Small intestine (tissue), 7 donors: ENCODE data around the gene TPX2. TPM values are rescaled to one million over a fixed set of nuclear protein-coding genes. Genes with fewer than 3 reads are reported as not detected.

Experiments
- DNase-seq, 2 donors: peaks; one replicate each; pipeline versions ENCODE4 v3.0.0 to v3.0.0-alpha.2; 2013
- FAIRE-seq: peaks from 2 replicates; lab custom pipeline; 2012; peaks lifted over from hg19 to GRCh38; lab: Jason Lieb, UNC
- H3K27ac ChIP-seq, 3 donors: one replicate each; pipeline ENCODE4 v1.5.1; 2013; ENCODE audit warnings: low read length in 2 of 3, mild to moderate bottlenecking in 2 of 3, control low read depth in 1 of 3, inconsistent platforms in 1 of 3, low read depth in 1 of 3, moderate library complexity in 1 of 3
- H3K27me3 ChIP-seq, 3 donors: one replicate each; pipeline ENCODE4 v1.6.1; 2013; ENCODE audit warnings: low read length in 3 of 3, inconsistent platforms in 1 of 3; ENCODE audit not compliant: control insufficient read depth in 3 of 3, insufficient read depth in 3 of 3
- H3K36me3 ChIP-seq, 3 donors: one replicate each; pipeline ENCODE4 v1.6.1; 2013; ENCODE audit warnings: low read length in 3 of 3, inconsistent platforms in 1 of 3, low read depth in 1 of 3, mild to moderate bottlenecking in 1 of 3, moderate library complexity in 1 of 3; ENCODE audit not compliant: control insufficient read depth in 3 of 3, insufficient read depth in 2 of 3
- H3K4me1 ChIP-seq, 3 donors: one replicate each; pipeline ENCODE4 v1.6.1; 2013; ENCODE audit warnings: low read length in 2 of 3, inconsistent platforms in 1 of 3, low read depth in 1 of 3, mild to moderate bottlenecking in 1 of 3, moderate library complexity in 1 of 3; ENCODE audit not compliant: control insufficient read depth in 3 of 3, insufficient read depth in 2 of 3
- H3K4me3 ChIP-seq, 3 donors: one replicate each; pipeline ENCODE4 v1.5.1; 2013; ENCODE audit warnings: low read length in 3 of 3, control low read depth in 1 of 3, inconsistent platforms in 1 of 3, low read depth in 1 of 3, mild to moderate bottlenecking in 1 of 3, moderate library complexity in 1 of 3
- H3K9me3 ChIP-seq, 2 donors: one replicate each; pipeline ENCODE4 v1.6.1; 2013; ENCODE audit warnings: low read depth in 1 of 2, low read length in 1 of 2; ENCODE audit not compliant: control insufficient read depth in 2 of 2, insufficient read depth in 1 of 2
- WGBS, 3 donors: extraction: QIAGEN DNeasy Blood & Tissue Kit; methylation state at CpG; one replicate each; pipeline ENCODE4 v1.1.7; 2013; 5-methylcytosine and 5-hydroxymethylcytosine counted together
- polyA plus RNA-seq, 4 donors: library from polyadenylated mRNA; stranded (reverse) in 3 of 4; unstranded in 1 of 4; fragments of 200-250 nt in 3 of 4; fragments of 120-200 nt in 1 of 4; gene quantifications; one replicate each; pipeline versions ENCODE4 v1.2.1 to v1.2.3, GENCODE V29; 2013
- donor health status: healthy with polysubstance abuse.
- donor health status: control.
- donor health status: control.
- donor health status: Bipolar disorder and iron deficiency.
- donor health status: healthy.

Gene TPX2
- polyA plus RNA-seq, 4 donors: 0.81 to 27.8 (median 12.1) TPM

DNA sequence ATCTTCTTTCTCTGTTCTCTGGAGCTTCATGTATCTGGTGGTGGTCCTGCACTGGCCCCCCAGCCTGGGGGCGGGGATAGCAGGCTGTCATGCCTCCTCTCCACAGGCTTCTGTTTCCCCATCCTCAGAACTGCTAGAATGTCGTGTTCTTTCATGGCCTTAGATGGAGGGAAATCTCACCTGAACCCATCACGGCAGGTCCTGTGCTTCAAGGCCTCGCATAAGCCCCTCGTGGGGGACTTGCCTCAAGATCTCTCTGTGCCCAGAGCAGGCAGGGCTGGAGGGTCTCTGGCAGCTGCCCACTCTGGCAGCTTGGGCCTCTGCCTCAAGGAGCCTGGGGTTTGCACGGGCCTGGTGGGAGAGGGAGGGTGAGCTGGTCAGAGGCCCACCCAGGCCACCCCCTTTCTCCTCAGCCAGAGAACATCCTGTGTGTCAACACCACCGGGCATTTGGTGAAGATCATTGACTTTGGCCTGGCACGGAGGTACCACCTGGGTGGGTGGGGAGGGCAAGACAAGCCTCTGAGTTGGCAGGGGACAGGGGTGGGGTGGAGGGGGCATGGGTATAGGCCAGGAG lies 91.4 kb downstream of the TPX2 start:
- WGBS, 3 donors: 73 to 87% (median 83%) methylated on average over 8 of the region's 8 CpGs
- Histone ChIP-seq H3K9me3 (no peaks in the 10 kb centered on the region), H3K4me1 (peaks cover 0 to 2% (median 0%) of the 10 kb centered on the region in 3 donors), H3K36me3 (no peaks in the 10 kb centered on the region), H3K27me3 (no peaks in the 10 kb centered on the region), H3K4me3 (no peak overlapping the region), H3K27ac (no peak overlapping the region)
- DNase-seq (no peak), FAIRE-seq (no peak)

DNA sequence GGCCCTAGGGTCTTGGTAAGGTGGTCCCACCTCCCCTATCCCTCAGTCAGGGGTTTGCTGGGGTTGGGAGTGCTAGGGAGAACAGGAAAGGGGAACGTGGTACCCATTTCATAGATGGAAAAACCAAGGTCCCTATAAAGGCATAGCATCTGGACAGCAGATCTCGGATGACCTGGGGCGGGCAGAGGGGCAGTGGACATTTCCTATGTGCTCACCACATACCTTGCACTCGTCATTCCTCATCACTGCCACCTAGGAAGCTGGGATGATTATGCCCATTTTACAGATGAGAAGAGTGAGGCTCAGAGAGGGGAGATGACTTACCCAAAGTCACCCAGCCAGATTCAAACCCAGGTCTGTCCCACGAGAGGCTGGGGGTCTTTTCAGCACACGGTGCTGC lies 92.1 kb downstream of the TPX2 start:
- no peaks in the 10 kb centered on the region for H3K36me3 ChIP-seq
- DNase-seq (no peak), FAIRE-seq (no peak)
- no peaks in the 10 kb centered on the region for H3K9me3 ChIP-seq
- no peaks in the 10 kb centered on the region for H3K27me3 ChIP-seq
- peaks cover 0 to 9% (median 0%) of the 10 kb centered on the region in 3 donors for H3K4me1 ChIP-seq
- 81 to 90% (median 83%) methylated on average over 6 of the region's 6 CpGs for WGBS, 3 donors
- no peak overlapping the region for H3K27ac ChIP-seq
- no peak overlapping the region for H3K4me3 ChIP-seq

DNA sequence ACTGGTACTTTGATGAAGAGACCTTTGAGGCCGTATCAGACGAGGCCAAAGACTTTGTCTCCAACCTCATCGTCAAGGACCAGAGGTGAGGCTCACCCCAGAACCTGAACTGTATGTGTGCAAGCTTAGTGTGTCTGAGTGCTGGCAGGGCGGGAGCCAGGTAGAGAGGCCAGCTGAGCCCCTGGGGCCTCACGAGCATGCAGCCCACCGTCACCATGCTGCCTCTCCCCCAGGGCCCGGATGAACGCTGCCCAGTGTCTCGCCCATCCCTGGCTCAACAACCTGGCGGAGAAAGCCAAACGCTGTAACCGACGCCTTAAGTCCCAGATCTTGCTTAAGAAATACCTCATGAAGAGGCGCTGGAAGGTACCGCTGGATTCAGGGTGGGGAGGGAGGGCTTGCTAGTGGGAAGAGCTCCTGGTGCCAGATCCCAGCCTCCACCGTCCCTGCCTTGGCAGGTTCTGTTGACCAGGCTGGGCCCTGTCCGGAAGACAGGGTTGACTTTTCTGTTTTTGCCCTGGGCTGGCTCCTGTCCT lies 92.7 kb downstream of the TPX2 start:
- Histone ChIP-seq H3K36me3 (no peaks in the 10 kb centered on the region), H3K4me1 (peaks cover 0 to 11% (median 0%) of the 10 kb centered on the region in 3 donors), H3K27ac (no peak overlapping the region), H3K9me3 (no peaks in the 10 kb centered on the region), H3K27me3 (no peaks in the 10 kb centered on the region), H3K4me3 (no peak overlapping the region)
- 73 to 88% (median 84%) methylated on average over 16 to 17 of the region's 17 CpGs for WGBS, 3 donors
- no peak for DNase-seq
- FAIRE-seq: no peak

DNA sequence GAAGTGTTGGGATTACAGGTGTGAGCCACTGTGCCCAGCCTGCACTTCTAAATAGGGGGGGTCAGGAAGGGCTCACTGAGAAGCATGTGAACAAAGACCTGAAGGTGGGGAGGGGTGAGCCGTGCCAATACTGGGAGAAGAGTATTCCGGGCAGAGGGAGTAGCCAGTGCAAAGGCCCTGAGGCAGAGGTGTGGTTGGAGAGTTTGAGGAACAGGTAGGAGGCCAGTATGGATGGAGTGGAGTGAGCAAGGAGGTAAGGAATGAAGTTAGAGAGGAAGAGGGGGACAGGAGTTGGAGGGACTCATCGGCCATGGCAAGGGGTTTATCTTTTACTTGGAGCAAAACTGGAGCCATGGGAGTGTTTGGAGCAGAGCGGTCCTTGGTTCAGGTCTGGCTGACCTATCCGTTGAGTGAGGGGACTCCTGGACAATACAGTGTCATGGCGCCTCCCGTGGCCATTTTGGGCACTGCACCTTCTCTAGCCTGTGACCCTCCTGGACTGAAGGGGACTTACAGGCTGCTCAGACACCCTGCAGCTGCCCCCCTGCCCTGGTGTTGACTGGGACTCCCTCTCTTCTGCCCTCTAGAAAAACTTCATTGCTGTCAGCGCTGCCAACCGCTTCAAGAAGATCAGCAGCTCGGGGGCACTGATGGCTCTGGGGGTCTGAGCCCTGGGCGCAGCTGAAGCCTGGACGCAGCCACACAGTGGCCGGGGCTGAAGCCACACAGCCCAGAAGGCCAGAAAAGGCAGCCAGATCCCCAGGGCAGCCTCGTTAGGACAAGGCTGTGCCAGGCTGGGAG lies 94.2 kb downstream of the TPX2 start:
- Histone ChIP-seq H3K4me3 (no peak overlapping the region), H3K27ac (no peak overlapping the region), H3K36me3 (no peaks in the 10 kb centered on the region), H3K4me1 (peaks cover 0 to 11% (median 0%) of the 10 kb centered on the region in 3 donors), H3K9me3 (no peaks in the 10 kb centered on the region), H3K27me3 (no peaks in the 10 kb centered on the region)
- DNase-seq: peak; percentile 18 to 55
- FAIRE-seq: no peak
- 54 to 62% (median 60%) methylated on average over 14 of the region's 14 CpGs for WGBS, 3 donors

DNA sequence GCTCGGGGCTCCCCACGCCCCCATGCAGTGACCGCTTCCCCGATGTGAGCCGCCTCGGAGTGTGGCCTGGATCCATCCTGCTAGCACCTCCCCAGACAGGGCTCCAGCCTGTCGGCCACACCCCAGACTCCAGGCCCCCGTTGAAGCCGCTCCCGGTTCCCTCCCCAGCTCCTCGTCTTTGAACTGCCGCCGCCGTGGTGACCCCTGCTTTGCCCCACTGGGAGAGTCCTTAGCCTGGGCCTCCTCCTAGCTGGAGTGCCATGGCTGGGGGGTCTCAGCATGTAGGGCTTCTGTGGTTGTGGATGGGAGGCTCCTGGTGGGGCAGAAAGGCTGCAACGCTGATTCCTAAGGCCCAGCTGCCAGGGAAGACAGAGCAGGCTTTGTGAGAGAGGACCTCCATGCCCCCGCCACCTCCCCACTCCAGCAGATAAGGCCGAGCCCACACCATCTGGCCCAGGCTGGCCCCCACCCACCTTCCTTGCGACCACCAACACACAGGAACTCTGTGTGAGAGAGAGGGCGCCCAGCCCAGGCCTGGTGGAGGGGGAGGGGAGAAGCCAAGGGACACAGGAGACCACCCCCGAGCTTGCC lies 94.9 kb downstream of the TPX2 start:
- 38 to 65% (median 58%) methylated on average over 19 to 20 of the region's 20 CpGs for WGBS, 3 donors
- peaks cover 0 to 11% (median 0%) of the 10 kb centered on the region in 3 donors for H3K4me1 ChIP-seq
- no peak for FAIRE-seq
- no peaks in the 10 kb centered on the region for H3K9me3 ChIP-seq
- H3K27ac ChIP-seq: no peak overlapping the region
- no peaks in the 10 kb centered on the region for H3K27me3 ChIP-seq
- H3K4me3 ChIP-seq: no peak overlapping the region
- DNase-seq: no peak
- no peaks in the 10 kb centered on the region for H3K36me3 ChIP-seq

DNA sequence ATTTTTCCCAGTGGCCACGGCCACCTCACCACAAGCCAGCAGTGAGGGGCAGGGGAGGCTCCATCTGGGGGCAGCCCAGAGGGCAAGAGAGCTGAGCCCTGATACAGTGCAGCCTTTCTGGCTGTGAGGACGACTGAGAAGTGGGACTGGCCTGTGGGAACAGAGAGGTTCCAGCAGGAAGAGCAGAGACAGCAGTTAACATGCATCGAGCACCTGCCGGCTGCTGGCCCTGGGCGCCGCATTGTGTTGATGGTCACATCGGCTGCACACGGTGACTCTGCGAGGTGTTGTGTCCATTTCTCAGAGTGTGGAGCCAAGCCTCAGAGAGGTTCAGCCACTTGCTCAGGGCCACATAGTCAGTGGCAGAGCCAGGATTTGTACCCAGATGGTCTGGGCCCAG lies 96.5 kb downstream of the TPX2 start:
- Histone ChIP-seq H3K36me3 (no peaks in the 10 kb centered on the region), H3K27me3 (no peaks in the 10 kb centered on the region), H3K4me1 (peaks cover 0 to 11% (median 0%) of the 10 kb centered on the region in 3 donors), H3K9me3 (no peaks in the 10 kb centered on the region), H3K27ac (no peak overlapping the region), H3K4me3 (no peak overlapping the region)
- FAIRE-seq (no peak), DNase-seq (no peak)
- WGBS, 3 donors: 78 to 80% (median 78%) methylated on average over 9 of the region's 9 CpGs

DNA sequence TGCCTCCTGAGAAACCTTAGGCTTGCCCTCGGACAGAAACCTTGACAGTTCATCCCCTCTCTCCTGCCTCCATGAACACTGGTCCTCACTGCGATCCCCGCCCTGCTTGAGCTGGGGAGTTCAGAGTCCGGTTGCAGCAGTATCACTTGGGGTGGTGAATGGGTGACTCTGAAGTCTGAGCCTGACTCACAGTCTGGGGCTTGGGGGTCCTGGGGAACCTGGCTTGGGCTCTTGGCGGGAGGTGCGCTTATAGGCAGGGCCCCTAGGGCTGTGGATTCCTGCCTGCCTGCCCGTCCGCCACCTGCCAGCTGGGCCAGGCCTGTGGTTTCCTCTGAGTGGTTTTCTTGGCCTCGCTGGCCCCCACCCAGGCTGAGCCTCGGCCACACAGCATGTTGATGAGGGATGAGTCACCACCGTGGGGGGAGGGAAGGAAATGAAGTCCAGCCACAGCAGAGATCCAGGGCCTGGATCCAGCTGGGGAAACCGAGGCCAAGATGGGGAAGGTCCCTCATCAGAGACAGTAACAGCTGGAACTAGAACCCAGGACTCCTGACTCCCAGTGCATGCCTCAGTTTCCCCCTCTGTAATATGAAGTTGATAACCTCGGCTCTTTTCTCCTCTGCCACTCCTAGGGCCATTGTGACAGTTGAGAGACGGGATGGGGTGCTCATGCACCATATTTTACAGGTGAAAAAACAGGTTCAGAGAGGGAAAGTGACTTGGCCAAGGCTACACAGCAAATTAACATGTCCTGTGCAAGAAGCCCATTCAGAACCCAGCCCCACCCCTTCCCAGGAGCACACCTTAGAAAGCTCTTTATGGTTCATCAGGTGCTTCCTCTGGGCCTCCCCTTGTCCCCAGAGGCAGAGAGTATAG lies 97.1 kb downstream of the TPX2 start:
- peak; percentile 60 to 67 for DNase-seq
- FAIRE-seq: no peak

More for the DNA sequence above, 97.1 kb downstream of the TPX2 start:
- no peaks in the 10 kb centered on the region for H3K36me3 ChIP-seq
- H3K27me3 ChIP-seq: no peaks in the 10 kb centered on the region
- peaks cover 0 to 11% (median 0%) of the 10 kb centered on the region in 3 donors for H3K4me1 ChIP-seq
- no peak overlapping the region for H3K4me3 ChIP-seq
- no peaks in the 10 kb centered on the region for H3K9me3 ChIP-seq
- H3K27ac ChIP-seq: no peak overlapping the region
- 23 to 25% (median 23%) methylated on average over 14 of the region's 14 CpGs for WGBS, 3 donors
